GM21619 (cell line): ENCODE measurements around the gene GHSR.

Source experiments
- ATAC-seq: cut with Tn5 transposase; IDR thresholded peaks from one replicate; pipeline ENCODE4 v1.9.1; 2021; ENCODE audit not compliant: unreplicated experiment

Gene GHSR, protein sequence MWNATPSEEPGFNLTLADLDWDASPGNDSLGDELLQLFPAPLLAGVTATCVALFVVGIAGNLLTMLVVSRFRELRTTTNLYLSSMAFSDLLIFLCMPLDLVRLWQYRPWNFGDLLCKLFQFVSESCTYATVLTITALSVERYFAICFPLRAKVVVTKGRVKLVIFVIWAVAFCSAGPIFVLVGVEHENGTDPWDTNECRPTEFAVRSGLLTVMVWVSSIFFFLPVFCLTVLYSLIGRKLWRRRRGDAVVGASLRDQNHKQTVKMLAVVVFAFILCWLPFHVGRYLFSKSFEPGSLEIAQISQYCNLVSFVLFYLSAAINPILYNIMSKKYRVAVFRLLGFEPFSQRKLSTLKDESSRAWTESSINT

DNA sequence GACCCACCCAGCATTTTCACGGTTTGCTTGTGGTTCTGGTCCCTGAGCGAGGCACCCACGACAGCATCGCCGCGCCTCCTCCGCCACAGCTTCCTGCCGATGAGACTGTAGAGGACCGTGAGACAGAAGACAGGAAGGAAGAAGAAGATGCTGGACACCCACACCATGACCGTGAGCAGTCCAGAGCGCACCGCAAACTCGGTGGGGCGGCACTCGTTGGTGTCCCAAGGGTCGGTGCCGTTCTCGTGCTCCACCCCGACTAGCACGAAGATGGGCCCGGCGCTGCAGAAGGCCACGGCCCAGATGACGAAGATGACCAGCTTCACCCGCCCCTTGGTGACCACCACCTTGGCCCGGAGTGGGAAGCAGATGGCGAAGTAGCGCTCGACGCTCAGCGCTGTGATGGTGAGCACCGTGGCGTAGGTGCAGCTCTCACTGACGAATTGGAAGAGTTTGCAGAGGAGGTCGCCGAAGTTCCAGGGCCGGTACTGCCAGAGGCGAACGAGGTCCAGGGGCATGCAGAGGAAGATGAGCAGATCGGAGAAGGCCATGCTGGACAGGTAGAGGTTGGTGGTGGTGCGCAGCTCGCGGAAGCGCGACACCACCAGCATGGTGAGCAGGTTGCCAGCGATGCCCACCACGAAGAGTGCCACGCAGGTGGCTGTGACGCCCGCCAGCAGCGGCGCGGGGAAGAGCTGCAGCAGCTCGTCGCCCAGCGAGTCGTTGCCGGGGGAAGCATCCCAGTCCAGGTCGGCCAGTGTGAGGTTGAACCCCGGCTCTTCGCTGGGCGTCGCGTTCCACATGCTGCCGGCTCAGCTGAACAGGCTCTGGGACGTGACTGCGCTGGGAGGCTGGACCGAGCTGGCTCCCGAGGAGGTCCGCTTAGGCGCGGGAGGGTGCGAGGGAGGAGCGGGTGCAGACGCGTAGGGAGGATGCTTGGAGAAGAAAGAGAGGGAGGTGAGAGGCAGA is at the start of gene GHSR:
Gene GHSR (minus strand): TSS at position 846 of the 969 bp plus-strand sequence. CDS start 43 bp downstream, at position 803.
- ATAC-seq = no peak

- peak; percentile 66 for ATAC-seq
These were observed 42.0 kb upstream of the GHSR start for GRCh38 chr3:172490198-172490669.

GRCh38 chr3:172478116-172478515 is 29.9 kb upstream of the GHSR start:
- ATAC-seq = no peak

GRCh38 chr3:172476347-172476746 is 28.1 kb upstream of the GHSR start:
- ATAC-seq = no peak

DNA sequence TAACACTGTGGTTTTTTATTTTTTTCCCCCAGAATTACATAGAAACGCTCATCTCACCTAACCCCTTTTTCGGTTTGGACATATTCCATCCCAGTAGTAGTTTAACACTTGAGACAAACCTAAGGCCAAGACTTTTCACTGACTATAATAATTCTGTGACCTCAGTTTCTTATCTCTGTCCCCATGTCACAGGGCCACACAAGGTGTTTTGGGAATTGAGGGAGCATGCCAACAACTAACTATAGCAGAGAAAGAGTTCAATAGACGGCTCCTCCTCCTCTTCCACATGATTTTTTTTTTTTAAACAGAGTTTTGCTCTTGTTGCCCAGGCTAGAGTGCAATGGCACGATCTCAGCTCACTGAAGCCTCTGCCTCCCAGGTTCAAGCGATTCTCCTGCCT is 27.4 kb upstream of the GHSR start:
- no peak for ATAC-seq

GRCh38 chr3:172471903-172472302 is 23.6 kb upstream of the GHSR start:
- ATAC-seq = no peak

- ATAC-seq = no peak
These were observed 22.3 kb upstream of the GHSR start for GRCh38 chr3:172470588-172470987.

DNA sequence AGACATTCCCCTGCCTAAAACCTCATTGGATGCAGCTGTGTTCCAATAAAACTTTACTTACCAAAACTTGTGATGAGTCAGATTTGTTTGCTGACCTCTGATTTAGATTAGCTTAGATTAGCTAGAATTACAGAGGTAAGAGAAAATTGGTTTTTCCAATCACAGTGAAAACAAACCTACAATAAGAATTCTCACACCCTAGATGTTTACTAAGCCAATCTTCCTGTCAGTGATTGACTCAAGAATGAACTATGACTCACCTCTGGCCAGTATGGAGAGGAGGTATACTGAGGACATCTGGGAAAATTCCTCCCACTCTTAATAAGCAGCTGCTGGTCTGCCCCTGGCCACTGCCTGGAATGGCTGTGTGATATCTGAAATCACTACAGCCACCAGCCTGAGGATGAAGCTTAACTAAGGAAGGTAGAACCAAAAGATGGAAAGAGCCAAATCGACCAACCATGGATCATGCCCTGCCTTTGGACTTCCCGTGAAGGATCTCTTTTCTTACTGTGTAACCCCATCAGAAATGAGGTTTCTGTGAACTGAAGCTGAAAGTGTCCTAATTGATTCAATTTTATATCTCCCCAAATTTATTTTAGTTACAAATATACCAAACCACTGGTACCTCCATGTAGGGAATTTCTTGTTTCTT is 19.0 kb upstream of the GHSR start:
- ATAC-seq = no peak

GRCh38 chr3:172466553-172467130 is 18.4 kb upstream of the GHSR start:
- ATAC-seq = no peak

- ATAC-seq = no peak
These were observed 17.0 kb upstream of the GHSR start for GRCh38 chr3:172465281-172465680.

DNA sequence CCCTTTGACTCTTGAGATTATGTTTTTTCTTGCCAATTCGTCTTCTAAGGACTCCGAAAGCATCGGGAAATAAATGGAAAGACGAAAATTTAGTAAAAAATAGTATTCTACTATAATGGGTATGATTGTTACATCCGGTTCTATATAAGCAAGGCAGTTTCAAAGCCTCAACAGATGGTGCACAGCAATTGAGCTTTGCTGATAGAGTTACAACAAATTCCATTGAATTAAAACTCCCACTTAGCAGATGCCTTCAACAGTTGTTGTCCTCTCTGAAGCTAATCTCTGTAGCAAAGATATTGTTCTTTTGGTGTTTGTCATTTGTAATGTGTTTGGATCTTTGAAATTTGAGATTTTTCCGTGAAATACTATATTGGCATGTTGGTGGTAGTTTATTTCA is 16.1 kb upstream of the GHSR start:
- ATAC-seq = no peak

GRCh38 chr3:172461530-172462138 is 13.4 kb upstream of the GHSR start:
- peak; percentile 50 for ATAC-seq

GRCh38 chr3:172456404-172456803 is 8.1 kb upstream of the GHSR start:
- no peak for ATAC-seq

DNA sequence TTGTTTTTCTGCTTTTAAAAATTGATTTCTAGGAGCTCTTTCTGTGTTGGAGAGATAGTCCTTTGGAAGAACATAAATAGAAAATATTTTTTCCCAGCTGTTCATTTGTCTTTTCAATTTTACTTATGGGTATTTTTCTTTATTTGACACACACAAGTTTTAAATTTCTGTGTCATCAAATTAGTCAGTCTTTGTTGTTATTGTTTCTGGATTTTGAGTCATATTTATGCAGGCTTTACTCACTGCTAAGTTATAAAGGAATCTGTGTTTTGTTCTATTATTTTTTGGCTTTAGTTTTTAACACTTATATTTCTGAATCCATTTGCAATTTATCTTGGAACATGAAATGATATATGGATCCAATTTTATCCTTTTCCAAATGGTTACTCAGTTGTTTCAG is 5.9 kb upstream of the GHSR start:
- ATAC-seq = no peak

DNA sequence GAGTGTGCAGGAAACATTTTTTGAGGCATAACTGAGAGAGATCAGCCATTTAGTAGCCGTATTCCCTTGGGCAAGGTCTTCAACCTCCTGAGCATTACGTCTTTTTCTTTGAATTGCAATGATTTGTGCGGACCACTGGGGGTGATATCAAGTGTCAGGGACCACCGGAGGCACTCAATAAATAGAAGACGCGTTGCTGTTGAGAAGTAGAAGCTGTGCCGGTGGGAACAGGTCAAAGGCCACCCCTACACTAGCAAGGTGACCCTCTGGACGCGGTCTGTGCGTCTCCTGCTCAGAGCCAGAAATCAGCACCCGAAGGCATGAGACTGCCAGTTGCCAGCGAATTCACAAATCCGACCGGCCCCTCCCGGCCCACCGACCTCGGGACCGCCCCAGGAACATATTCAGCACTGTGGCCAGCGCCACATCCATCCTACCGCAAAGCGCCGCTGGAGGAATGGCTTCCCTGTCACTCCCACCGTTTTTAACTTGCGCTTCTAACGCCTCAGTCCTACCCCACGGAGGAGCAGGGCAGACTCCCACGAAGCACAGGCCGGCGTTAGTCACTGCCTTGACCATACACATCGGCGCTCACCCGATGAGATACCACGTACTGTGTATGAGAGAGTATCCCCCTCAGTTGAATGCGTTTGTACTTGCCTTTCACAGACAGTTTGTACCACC is 1.4 kb upstream of the GHSR start:
- no peak for ATAC-seq

DNA sequence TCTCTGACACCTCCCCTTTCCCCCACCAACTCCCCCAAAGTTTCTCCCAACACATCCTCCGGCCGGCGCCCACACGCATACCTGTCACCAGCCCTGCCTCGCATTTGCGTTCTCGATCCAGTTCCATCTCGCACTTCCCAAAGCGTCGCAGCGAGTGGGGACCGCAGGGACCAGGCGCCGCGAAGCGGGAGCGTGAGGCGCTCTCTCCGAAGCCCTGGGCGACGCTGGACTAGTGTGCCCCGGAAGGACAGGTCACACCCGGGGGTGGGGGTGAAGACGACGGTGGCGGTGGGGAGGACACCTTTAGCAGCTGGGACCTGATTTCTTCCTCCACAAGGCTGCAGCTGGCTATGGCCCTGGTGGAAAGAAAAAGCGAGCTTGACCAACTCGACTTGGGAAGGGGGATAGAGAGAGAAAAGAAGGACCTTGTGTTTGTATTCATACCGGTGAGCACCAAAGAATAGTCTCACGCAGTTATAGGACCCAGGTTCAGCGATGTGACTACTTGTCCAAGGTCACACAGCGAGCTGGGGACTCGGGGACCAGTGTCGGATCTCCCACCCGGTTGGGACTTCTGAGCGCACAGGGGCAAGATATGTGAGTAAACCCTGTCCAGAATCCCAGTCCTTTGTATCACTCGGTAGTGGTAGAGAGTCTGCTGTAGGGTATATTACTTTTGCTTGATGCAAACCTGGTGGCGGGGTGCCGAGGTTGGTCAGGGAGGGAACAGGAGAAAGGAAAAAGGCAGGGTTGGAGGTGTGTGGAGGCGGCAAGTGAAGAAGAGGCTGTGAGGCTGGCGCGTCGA is 607 bp upstream of the GHSR start:
- no peak for ATAC-seq

- ATAC-seq = no peak
These were observed 2.1 kb downstream of the GHSR start for GRCh38 chr3:172446198-172446597.

GRCh38 chr3:172444821-172445220 is 3.4 kb downstream of the GHSR start:
- ATAC-seq = no peak

GRCh38 chr3:172442606-172443005 is 5.7 kb downstream of the GHSR start:
- ATAC-seq = no peak
